HG03045 (cell line): Measurements from ENCODE around the gene TGIF1.
"Not testable (repeated sequence)": the region's sequence is repeated elsewhere in the genome, so short reads cannot be mapped to it uniquely, and the experiment has no call there.

ENCODE experiments used
- ATAC-seq: cut with Tn5 transposase; IDR thresholded peaks from one replicate; pipeline ENCODE4 v1.9.1; 2021; ENCODE audit warnings: mild to moderate bottlenecking, moderate library complexity; ENCODE audit not compliant: unreplicated experiment

TGIF1 gene

DNA sequence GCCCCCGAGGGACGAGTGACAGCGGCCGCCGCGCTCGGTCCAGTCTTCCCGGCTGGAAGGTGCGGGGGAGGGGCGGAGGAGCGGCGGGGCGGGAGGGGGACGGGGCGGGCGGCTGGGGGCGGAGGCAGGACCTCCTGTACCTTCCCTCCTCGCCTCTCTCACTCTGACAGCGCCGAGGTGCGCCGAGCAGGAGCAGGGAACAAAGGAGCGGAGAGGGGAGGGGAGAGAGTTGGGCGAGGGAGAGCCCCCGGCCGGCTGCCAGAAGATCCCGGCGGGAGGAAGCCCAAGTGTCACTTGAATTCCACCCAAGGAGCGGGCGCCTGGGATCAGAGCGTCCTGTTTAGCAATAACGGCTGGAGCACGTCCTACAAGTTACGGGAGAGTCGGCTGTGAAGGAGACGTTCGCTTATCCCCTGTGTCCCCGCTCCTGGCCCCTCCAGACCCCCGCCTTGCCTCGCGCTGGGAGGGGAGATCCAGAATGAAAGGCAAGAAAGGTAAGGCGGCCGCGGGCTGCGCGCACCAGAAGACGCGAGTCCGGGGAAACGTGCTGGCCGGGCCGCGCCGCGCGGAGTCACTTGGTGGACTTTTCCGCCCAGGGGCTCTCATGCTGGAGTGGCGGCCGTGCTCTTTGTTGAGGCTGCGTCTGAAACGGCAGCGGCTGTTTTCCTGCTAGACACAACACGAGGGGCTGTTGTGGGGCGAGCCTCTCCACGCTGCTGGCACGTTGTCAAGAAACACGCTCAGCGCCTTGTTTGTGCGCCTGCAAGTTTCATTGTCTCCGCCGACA is at the start of gene TGIF1:
TGIF1 (plus strand) TSS at position 161 of the 787 bp plus-strand sequence; CDS start at position 479, 318 bp downstream.
- ATAC-seq, result no peak

DNA sequence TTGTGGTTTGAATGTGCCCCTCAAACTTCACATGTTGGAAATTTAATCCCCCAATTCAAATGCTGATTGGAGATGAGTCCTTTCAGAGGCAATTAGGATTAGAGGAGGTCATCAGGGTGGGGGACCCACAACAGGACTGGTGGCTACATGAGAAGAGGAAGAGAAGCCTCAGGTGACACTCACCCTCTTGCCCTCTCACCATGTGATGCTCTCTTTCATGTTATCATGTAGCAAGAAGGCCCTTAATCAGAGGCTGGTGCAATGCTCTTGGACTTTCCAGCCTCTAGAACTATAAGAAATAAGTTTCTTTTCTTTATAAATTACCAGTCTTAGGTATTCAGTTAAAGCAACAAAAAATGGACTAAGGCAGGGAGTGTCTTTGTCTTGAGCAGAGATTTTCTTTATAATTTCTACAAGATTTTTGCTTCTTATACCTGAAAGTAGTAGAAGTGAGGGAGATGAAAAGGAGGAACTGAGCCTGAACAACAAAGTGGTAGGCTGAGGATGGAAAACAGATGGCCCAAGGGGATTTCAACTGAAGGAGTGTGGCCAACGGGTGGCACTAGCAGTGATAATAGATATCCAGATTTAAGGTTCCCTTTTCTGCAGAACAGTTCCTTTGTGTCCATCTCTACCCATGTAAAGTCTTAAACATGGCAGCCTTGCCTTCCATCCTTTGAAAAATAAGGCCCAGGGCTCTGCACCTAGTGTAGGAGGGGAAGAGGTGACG is 49.2 kb upstream of the TGIF1 start:
- ATAC-seq, result no peak

DNA sequence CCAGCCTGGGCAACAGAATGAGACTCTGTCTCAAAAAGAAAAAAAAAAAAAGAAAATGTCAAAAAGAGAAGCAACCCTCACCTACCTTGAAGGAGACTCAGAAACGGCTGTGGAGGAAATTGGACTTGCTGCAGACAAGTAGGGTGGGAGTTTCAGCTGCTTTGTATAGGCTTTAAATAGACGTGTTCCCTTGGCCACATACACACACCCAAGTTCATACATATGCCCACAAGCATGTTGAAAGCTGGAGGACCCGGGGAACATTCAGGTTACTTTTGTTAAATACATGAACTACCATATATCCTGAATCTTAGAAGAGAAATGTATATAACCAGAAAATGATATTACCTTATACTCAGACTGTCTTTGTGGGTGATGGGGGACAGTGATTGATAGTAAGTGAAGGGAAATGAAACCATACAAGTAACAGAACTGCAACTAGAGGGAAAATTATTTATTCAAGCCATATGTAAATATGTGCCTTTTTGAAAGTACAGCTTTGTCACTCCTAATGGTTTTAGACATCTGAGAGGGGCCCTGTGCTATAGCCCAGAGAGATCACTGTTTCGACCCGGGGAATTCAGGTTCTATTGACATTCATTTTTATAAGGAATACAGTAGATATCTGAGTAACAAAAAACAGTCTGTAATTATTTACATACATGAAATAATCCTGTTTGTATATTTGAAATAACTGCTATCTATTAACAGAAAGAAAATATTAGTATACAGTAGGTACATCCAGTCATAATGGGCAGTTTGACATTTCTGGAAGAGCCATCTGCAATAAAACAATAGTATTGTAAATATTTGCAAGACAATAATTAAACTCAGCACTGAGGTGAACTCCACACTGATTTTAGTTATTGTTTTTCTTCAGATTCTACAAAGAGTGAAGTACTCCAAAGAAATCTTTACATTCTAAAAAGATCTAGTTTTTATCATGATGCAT is 48.0 kb upstream of the TGIF1 start:
- peak; percentile 89 for ATAC-seq

DNA sequence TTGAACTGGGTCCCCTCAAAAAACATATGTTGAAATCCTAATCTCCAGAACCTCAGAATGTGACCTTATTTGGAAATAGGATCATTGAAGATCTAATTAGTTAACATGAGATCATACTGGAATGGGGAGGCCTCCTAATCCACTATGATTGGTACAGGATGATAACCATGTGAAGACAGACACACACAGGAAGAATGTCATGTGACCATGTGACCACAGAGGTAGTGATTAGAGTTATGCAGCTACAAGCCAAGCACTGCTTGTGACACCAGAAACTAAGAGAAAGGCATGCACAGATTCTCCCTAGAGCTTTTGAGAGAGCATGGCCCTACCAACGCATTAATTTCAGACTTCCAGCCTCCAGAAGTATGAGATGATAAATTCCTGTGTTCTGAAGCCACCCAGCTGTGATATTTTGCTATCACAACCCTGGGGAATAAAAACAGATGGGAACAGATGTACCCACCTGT is 47.0 kb upstream of the TGIF1 start:
- ATAC-seq, result no peak

DNA sequence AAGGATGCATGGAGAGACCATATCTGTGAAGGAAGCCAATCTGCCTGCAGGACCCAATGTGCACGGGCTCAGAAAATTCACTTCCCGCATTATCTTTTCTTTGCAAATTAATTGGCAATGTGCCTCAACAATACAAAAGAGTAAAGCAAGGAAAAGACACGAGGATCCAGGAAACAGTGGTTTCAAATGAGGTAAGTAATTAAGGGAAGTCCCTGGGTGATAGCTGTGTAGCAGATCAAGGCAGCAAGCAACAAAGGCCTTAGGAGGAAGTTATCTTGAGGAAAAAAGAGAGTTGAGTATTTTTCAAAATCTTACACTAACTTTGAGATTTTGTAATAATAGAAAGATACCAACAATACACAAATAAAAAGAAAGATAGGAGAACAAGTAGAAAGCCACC is 44.3 kb upstream of the TGIF1 start:
- ATAC-seq, result no peak

DNA sequence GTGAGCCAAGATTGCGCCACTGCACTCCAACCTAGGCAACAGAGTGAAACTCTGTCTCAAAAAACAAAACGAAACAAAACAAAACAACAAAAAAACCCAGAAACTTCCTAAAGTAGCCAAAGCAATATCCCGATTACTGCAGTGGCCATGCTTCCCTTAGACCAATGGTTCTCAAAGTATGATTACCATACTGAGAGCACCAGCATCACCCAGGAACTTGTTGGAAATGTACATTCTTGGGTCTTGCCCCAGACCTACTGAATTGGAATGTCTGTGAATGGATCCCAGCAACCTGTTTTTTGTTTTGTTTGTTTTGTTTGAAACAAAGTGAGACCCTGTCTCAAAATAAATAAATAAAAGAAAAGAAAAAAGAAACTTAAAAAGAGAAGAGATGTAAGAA is 41.9 kb upstream of the TGIF1 start:
- ATAC-seq, result no peak

DNA sequence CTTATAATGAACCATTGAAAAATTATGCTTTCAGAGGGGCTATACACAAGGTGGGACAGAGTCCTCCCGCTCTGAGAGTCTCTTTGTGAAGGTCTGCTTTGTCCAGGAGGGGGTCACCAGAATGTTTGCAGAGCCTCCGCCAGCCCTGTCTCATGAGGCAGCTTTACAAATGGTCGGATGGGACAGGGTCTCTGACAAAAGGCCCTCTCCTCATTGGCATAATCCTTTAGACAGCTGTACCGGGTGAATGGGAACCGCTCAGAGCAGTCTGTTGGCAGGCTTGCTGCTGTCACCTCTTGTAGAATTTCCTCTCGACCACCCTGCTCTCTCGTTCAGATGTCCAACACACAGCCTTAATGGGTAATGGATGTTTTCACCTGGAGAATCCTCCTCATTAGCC is 40.2 kb upstream of the TGIF1 start:
- ATAC-seq, result no peak

DNA sequence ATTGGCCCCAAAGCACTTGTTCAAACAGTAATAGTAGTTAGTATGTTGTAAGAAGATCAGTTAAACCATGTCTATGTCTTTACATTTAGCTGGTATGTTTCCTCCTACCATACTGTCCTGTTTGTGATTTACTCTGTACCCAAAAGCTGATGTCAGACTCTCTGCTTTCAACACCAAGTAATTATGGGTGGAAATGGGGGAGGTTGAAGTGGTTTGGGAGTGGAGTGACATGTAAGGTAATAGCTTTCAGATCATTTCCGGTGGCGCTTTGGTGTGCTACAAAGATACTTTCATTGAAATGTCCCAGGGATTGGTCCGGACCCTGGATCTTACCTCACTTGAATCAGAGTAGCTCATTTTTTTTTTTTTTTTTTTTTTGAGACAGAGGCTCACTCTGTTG is 39.7 kb upstream of the TGIF1 start:
- ATAC-seq, result no peak

DNA sequence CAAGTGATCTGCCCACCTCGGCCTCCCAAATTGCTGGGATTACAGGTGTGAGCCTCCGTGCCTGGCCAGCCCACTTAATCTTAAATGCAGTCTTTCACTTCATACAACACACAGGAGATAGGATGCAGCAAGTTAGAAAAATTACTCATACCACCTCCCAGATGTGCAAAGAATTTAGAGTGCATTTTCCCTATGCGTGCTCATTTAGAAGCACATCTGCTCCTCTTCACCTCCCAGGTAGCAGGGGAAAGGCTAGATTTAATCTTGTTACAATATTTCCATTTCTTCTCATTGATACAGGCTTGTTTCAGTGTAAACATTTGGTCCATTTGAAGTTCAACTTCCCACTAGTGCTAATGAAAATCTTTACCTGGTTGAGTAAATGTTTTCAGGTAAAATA is 39.1 kb upstream of the TGIF1 start:
- ATAC-seq, result not testable (repeated sequence)

DNA sequence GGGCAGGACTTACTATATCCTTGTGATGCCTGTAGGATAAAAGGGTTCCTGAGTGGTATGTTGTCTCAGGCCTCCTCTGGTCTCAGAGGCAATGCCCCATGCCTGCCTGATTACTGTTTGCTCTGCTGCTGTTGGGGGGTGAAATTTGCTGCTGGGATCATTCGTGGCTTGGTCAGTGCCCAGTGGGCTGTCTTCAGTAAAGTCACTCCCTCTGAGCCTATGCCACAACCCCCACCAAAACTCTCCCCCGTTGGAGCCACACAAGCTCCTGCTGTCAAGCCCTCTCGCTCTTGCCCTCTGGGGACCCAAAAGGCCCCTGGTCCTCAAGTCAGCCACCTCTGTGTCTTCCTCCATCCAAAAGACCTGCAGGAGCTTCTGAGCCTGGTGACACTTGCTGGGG is 38.6 kb upstream of the TGIF1 start:
- no peak for ATAC-seq

DNA sequence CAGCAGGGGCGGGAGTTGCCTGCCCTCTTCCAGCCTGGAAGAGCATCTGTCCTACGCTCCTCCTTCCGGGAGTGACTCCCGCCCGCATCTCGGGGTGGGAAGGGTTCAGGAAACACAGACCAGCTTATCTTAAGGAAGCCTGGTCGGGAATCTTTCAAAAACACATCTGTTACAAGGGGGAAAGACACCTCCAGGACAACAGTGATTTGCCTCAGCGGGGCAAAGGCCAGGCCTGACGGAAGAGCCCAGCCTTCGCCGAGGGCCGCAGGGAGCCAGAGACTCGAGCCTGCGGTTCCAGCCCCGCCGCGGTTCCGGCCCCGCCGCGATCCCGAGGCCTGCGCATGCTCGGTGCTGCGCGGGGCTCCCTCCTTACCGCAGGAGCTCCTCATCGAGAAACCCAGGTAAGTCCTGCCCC is 38.1 kb upstream of the TGIF1 start:
- ATAC-seq, result no peak

DNA sequence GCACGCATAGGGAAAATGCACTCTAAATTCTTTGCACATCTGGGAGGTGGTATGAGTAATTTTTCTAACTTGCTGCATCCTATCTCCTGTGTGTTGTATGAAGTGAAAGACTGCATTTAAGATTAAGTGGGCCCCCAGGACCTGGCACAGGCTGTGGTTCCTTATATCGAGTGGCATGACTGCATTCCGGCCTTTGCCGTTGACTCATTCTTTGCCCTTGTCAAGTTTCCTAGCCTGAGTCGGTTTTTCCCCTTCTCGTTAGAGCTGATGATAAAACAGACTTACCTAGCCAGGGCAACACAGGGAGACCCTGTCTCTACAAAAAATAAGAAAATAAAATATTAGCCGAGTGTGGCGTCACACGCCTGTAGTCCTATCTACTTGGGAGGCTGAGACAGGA is 37.4 kb upstream of the TGIF1 start:
- ATAC-seq, result not testable (repeated sequence)

DNA sequence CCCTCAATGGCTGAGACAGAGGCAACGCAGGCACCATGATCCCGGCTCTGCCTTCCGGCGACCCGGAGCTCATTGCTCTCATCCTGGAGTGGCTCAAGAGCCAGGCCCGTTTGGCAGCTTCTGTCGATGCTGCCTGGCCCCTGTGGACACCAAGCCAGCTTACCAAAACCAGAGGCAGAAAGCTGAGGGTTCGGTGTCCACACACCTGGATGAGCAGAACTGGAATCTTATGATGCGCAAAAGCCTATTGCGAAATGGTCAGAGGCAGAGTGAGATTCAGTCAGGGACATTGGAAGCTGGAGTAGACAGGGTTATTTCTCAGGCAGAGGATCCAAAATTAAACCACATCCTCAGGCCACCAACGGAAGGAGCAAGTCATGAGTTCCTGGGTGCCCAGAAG is 34.9 kb upstream of the TGIF1 start:
- ATAC-seq, result no peak

DNA sequence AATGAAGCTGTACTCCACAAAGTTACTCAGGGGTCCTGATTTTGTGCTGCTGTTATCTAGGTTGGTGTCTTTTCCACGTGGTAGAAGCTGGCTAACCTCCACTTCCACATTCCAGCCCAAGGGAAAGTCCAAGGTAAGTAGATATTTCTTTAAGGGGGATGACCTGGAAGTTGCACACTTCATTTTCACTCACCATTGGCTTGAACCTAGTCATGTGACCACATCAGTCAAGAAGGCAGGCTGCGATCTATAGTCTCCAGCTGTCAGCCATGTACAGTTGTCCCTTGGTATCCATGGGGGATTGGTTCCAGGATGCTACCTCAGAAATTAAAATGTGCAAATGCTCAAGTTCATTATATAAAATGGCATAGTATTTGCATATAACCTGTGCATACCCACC is 31.9 kb upstream of the TGIF1 start:
- ATAC-seq, result no peak

DNA sequence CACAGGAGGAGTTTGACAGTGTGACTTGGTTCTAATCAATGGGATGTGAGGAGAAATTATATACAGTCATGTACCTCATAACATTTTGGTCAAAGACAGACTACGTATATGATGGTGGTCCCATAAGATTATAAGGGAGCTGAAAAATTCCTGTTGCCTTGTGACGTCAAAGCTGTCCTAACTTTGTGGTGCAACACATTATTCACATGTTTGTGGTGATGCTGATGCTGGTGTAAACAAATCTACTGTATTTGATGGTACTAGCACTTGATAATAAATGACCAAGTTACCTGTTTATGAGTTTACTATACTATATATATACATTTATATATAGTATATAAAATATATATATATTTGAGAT is 29.1 kb upstream of the TGIF1 start:
- ATAC-seq, result no peak

DNA sequence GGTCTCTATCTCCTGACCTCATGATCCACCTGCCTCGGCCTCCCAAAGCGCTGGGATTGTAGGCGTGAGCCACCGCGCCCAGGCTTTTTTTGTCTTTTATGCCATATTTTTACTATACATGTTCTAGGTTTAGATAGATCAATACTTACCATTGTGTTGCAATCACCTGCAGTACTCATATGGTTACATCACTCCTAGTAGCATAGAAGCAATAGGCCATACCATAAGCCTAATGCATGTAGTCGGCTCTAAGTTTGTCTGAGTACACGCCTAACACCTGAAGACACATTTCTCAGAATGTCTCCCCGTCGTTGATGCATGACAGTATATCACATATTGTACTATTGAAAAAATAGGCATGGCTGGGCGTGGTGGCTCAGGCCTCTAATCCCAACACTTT is 27.1 kb upstream of the TGIF1 start:
- ATAC-seq, result no peak

DNA sequence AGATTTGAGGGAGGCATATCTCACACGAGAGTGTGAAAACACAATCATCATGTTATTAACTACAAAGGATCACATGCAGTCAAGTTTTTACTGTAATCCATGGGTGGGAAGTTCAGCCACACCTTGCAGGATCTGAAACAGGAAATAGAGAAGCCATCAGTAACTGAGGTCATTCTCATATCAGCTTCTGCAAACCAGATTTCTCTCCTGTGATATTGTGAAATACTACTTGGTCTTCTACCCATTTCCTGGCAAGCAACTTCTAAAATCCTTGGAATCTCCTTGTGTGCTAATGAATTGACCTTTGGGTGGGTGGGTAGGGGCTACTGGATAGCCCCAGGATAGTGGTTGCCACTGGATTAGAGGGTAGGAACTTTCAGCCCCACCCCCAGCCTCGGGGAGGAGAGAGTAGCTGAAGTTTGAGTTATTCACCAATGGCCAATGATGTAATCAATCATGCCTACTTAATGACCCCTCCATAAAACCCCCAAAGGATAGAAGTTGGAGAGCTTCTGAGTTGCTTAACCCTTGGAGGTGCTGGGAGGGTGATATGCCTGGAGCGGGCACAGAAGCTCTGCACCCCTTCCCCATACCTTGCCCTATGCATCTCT is 25.6 kb upstream of the TGIF1 start:
- no peak for ATAC-seq

DNA sequence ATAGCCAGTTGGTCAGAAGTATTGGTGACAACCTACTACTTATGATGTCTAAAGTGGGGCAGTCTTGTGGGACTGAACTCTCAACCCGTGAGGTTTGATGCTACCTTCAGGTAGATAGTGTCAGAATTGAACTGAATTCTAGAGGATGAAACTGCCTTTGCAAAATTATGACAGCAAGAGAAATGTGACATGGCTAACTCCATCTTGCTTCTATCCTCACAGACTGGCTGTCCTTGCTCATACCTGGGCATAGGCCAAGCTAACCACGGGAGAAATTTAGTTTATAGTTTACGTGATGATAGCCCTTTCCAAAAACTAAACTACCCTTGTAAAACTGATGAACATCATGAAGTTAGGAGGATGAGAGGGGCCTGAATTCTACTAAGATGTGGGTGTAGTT is 24.9 kb upstream of the TGIF1 start:
- no peak for ATAC-seq

DNA sequence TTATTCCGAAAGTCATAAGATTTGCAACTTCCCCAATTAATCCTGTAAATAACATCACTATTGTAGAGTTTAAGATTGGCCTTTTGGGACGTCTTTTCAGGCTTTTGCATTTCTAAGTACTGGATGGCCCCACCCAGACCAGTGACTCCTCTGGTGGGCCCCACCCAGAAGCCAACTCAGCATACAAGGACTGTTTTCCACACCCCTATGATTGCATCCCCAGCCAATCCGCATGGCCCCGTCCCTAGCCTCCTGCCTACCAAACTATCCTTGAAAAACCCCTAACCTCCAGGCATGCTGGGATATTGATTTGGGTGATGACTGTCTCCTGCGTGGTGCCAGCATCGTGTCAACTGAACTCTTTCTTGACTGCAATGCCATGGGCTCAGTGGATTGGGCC is 24.5 kb upstream of the TGIF1 start:
- ATAC-seq, result no peak

DNA sequence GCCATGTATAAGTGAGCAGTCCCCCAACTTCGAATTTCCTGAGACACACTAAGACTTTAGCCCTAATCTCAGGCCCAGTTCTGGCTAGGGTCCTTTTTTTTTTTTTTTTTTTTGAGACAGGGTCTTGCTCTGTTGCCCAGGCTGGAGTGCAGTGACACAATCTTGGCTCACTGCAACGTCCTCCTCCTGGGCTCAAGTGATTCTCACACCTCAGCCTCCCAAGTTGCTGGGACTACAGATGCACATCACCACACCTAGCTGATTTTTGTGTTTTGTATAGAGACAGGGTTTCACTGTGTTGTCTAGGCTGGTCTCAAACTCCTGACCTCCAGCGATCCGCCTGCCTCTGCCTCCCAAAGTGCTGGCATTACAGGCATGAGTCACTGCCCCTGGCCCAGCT is 23.9 kb upstream of the TGIF1 start:
- no peak for ATAC-seq

DNA sequence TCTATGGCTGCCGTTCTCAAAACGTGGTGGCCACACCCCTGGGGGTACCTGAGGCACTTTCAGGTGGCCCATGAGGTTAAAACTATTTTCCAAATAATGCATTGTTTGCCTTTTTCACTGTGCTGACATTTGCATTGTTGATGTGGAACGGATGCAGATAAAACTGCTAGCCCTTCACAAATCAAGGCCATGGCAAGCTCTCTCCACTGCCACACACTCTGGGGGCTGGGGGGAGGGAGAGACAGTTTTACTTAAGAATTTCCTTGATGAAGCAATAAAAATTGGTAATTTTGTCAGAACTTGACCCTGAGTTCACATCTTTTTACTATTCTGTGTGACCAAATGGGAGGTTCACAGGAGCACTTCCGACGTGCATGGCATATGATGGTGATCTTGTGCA is 22.0 kb upstream of the TGIF1 start:
- no peak for ATAC-seq
